Hepatocyte (in vitro differentiated cells): Measurements from ENCODE around the gene SPACA4. TPM values are rescaled to one million over a fixed set of nuclear protein-coding genes. Genes with fewer than 3 reads are reported as not detected.

ENCODE experiments used
- DNase-seq: peaks from one replicate; pipeline ENCODE4 v3.0.0-alpha.2; 2016; ENCODE audit warnings: low spot score
- H2AFZ ChIP-seq: fragments of 200-600 bp; sonication (generic); 2 replicates; pipeline ENCODE4 v1.6.0; 2016; ENCODE audit warnings: antibody characterized with exemption, mild to moderate bottlenecking
- H3K27ac ChIP-seq: fragments of 200-600 bp; sonication (generic); 2 replicates; pipeline ENCODE4 v1.5.1; 2016; ENCODE audit warnings: mild to moderate bottlenecking
- H3K27me3 ChIP-seq: fragments of 200-600 bp; sonication (generic); 2 replicates; pipeline ENCODE4 v1.6.1; 2016
- H3K36me3 ChIP-seq: fragments of 200-600 bp; sonication (generic); replicated peaks from 2 replicates; pipeline ENCODE4 v1.5.1; 2016; ENCODE audit warnings: low read depth; ENCODE audit not compliant: insufficient read depth
- H3K4me1 ChIP-seq: fragments of 200-600 bp; sonication (generic); 2 replicates; pipeline ENCODE4 v1.5.1; 2016; ENCODE audit warnings: mild to moderate bottlenecking, moderate library complexity; ENCODE audit not compliant: insufficient read depth
- H3K4me2 ChIP-seq: fragments of 200-600 bp; sonication (generic); 2 replicates; pipeline ENCODE4 v1.6.0; 2016
- H3K4me3 ChIP-seq: fragments of 200-600 bp; sonication (generic); 2 replicates; pipeline ENCODE4 v1.5.1; 2016; ENCODE audit warnings: mild to moderate bottlenecking
- H3K79me2 ChIP-seq: fragments of 200-600 bp; sonication (generic); 2 replicates; pipeline ENCODE4 v1.6.0; 2017; ENCODE audit warnings: mild to moderate bottlenecking
- H3K9me2 ChIP-seq: fragments of 200-600 bp; sonication (generic); replicated peaks from 2 replicates; pipeline ENCODE4 v1.6.0; 2017; ENCODE audit warnings: mild to moderate bottlenecking; ENCODE audit not compliant: insufficient read depth
- H3K9me3 ChIP-seq: fragments of 200-600 bp; sonication (generic); 2 replicates; pipeline ENCODE4 v1.5.1; 2016; ENCODE audit warnings: low read depth, mild to moderate bottlenecking
- H4K20me1 ChIP-seq: fragments of 200-600 bp; sonication (generic); 2 replicates; pipeline ENCODE4 v1.6.0; 2016; ENCODE audit warnings: mild to moderate bottlenecking; ENCODE audit not compliant: insufficient read depth, poor library complexity, severe bottlenecking
- EZH2 ChIP-seq: fragments of 200-600 bp; sonication (generic); IDR thresholded peaks from 2 replicates; pipeline ENCODE4 v1.6.1; 2016; ENCODE audit warnings: antibody characterized with exemption, mild to moderate bottlenecking, borderline replicate concordance
- EZH2phosphoT487 ChIP-seq: fragments of 200-600 bp; sonication (generic); IDR thresholded peaks from one replicate; pipeline ENCODE4 v1.6.1; 2018; ENCODE audit warnings: antibody characterized with exemption, mild to moderate bottlenecking, low read depth, moderate library complexity; ENCODE audit not compliant: unreplicated experiment, severe bottlenecking
- WGBS: methylation state at CpG from one replicate; pipeline ENCODE4 v1.1.6; 2016; ENCODE audit warnings: low lambda C conversion rate; ENCODE audit errors: missing lambda C conversion rate; 5-methylcytosine and 5-hydroxymethylcytosine counted together
- polyA plus RNA-seq: library from polyadenylated mRNA; unstranded; fragments of >200 nt; fragmentation: Nextera tagmentation; extraction: Ambion mirVana; gene quantifications from 2 replicates; pipeline ENCODE4 v1.2.1, GENCODE V29; 2016
- total RNA-seq: library from RNA; depleted of rRNA; stranded (reverse); fragments of >200 nt; gene quantifications from 2 replicates; pipeline ENCODE4 v1.2.3, GENCODE V29; 2014
- TF ChIP-seq, protein P1 (sequence below): fragments of 200-600 bp; sonication (generic); IDR thresholded peaks from 2 replicates; pipeline ENCODE4 v1.5.1; 2016; ENCODE audit warnings: antibody characterized with exemption, mild to moderate bottlenecking; ENCODE audit not compliant: poor library complexity

SPACA4 gene
- total and polyA plus RNA-seq, 2 experiments from 2014 or later: 0.30 TPM; not detected in 1

DNA sequence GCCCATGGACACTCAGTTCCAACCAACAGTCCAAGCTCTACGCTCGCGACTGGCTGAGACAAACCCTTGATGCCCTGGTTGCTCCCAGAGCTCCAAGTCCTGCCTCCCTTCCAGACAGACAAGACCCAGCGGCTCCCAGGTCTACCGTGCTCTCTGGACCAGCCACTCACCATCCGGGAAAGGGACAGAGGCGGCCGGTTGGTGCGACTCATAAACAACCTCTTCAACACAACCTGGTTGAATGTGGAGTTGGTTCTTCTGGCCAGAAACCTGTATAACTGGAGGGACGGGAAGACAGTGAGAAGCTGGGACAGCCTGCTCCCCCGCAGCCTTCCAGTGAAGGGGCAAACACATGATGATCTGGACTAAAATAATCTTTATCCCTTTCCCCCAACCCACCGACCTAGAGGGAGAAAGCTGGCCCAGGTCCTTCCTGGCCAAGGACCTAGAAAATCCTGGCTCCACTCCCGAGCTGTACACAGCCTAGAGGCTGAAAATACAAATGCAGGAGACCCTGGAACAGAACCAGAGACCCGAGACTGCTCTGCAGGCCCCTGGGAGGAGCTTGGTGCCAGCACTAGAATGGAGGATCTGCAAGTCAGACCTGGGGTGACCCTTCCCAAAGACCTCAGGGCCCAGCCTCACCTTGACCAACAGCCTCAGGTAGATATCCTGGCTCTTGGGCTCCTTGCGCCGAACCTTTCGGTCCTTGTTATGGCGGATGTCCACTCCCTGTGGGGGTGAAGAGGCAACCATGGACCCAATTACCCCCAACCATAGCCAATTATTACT, 10.8 kb downstream of the SPACA4 start:
- peak overlapping the region; percentile 61 for H3K4me3 ChIP-seq
- peak; percentile 14 for DNase-seq

DNA sequence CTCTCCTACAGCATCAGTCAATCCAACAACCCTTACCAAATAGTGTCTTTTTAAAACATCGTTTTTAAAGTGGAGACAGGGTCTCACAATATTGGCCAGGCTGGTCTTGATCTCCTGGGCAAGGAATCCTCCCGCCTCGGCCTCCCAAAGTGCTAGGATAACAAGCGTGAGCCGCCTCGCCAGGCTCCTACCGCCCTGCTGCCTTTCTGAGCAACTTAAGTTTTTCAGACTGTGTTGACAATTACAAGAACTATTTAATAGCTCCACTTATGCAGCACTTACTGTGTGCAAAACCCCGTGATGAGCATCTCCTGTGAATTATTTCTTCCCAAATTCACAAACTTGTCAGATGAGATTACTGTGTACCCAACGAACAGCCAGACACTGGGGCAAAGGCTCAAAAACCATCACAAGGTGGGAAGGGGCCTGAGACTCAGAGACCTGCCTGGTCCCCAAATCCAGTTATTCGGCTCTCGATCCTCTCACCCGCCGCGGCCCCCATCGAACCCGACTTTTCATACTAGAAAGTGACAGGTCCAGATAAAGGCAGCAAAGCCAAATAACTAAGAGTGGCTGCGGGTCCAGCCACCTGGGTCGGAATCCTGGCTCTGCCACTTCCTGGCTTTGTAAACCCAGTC, 11.9 kb downstream of the SPACA4 start:
- 2% methylated on average over 18 of the region's 18 CpGs for WGBS
- no peaks in the 10 kb centered on the region for H3K9me2 ChIP-seq
- peak overlapping the region; percentile 86 for H3K27ac ChIP-seq
- H3K79me2 ChIP-seq: peaks cover 40% of the 10 kb centered on the region
- H3K27me3 ChIP-seq: no peaks in the 10 kb centered on the region
- H3K9me3 ChIP-seq: no peaks in the 10 kb centered on the region
- peaks cover 38% of the 10 kb centered on the region for H3K4me1 ChIP-seq
- H2AFZ ChIP-seq: no peak overlapping the region
- H4K20me1 ChIP-seq: peaks cover 34% of the 10 kb centered on the region
- no peak for TF ChIP-seq EZH2phosphoT487
- TF ChIP-seq, protein P1, sequence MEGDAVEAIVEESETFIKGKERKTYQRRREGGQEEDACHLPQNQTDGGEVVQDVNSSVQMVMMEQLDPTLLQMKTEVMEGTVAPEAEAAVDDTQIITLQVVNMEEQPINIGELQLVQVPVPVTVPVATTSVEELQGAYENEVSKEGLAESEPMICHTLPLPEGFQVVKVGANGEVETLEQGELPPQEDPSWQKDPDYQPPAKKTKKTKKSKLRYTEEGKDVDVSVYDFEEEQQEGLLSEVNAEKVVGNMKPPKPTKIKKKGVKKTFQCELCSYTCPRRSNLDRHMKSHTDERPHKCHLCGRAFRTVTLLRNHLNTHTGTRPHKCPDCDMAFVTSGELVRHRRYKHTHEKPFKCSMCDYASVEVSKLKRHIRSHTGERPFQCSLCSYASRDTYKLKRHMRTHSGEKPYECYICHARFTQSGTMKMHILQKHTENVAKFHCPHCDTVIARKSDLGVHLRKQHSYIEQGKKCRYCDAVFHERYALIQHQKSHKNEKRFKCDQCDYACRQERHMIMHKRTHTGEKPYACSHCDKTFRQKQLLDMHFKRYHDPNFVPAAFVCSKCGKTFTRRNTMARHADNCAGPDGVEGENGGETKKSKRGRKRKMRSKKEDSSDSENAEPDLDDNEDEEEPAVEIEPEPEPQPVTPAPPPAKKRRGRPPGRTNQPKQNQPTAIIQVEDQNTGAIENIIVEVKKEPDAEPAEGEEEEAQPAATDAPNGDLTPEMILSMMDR: no peak
- peak; percentile 24 for DNase-seq
- H3K4me3 ChIP-seq: peak overlapping the region; percentile 61
- no peaks in the 10 kb centered on the region for H3K36me3 ChIP-seq
- peak overlapping the region; percentile 99 for H3K4me2 ChIP-seq

More for the DNA sequence above, 10.8 kb downstream of the SPACA4 start:
- Histone ChIP-seq H3K4me2 (peak overlapping the region; percentile 99), H3K36me3 (no peaks in the 10 kb centered on the region), H3K9me2 (no peaks in the 10 kb centered on the region), H3K27me3 (no peaks in the 10 kb centered on the region), H2AFZ (no peak overlapping the region), H3K9me3 (no peaks in the 10 kb centered on the region), H3K27ac (peak overlapping the region; percentile 86), H3K79me2 (peaks cover 40% of the 10 kb centered on the region), H4K20me1 (peaks cover 34% of the 10 kb centered on the region), H3K4me1 (peaks cover 29% of the 10 kb centered on the region)
- TF ChIP-seq, protein P1: no peak
- no peak for TF ChIP-seq EZH2phosphoT487
- no peak for TF ChIP-seq EZH2
- WGBS: 77% methylated on average over 18 of the region's 18 CpGs

DNA sequence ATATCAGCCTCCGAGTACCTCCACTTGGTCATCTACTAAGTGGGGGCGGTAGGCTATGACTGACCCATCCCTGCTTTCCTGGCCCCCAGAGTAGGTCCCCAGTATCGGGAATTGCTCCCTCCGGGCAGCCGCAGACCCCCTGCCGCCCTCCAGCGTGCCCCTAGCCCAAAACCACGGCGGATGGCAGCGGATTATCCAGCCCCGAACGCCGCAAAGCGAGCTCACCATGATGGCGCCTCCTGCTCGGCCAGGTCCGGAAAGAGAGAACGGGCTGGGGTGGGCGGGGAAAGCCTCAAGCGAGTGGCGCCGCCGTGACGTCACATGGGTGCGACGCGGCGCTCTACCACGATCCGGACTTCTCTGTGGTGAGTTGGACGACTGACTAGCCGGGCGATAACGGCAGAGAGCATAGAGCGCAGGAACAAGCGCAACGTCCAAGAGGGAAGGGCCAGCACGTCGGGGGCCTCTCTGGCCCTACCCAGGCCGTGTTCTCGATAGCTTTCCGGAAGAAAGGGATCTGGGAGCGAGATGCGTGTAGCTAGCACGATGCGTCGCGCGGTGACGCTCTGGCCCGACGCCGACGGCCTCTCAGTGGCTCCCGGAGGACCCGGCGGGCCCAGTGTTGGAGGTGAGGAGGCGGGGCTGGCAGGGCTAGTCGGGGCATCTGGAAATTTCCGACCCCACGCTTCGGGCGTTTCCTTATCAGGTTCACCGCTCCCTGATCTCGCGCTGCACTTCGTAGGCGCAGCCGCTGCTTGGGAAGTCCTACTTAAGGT, 12.6 kb downstream of the SPACA4 start, which contains the start of the genes RPL18 and SPHK2:
RPL18 (minus strand) TSS at position 263 of the 776 bp plus-strand sequence; CDS start at position 228, 35 bp downstream.
SPHK2 (plus strand) TSS at position 591 of the 776 bp plus-strand sequence. CDS start 1,009 bp downstream, outside the sequence.
- peak within 1 kb of the TSS; percentile 61 for H3K4me3 ChIP-seq
- DNase-seq: peak; percentile 99
- peak within 1 kb of the TSS; percentile 13 for H2AFZ ChIP-seq
- H3K4me1 ChIP-seq: peaks cover 36% of the 10 kb centered on the region
- 1% methylated on average over 53 of the region's 69 CpGs for WGBS
- H3K36me3 ChIP-seq: no peaks in the 10 kb centered on the region
- H3K27me3 ChIP-seq: no peaks in the 10 kb centered on the region
- no peaks in the 10 kb centered on the region for H3K9me2 ChIP-seq
- peaks cover 34% of the 10 kb centered on the region for H4K20me1 ChIP-seq
- peak within 1 kb of the TSS; percentile 99 for H3K4me2 ChIP-seq
- peaks cover 33% of the 10 kb centered on the region for H3K79me2 ChIP-seq
- H3K9me3 ChIP-seq: no peaks in the 10 kb centered on the region
- TF ChIP-seq EZH2: no peak
- TF ChIP-seq EZH2phosphoT487: no peak
- TF ChIP-seq, protein P1: no peak
- peak within 1 kb of the TSS; percentile 86 for H3K27ac ChIP-seq
